DOHH2 (cell line): ENCODE measurements around the gene SSU72.

Source experiments
- H3F3A ChIP-seq: fragments of 200-600 bp; sonication (generic), shearing (Covaris generic); 2 replicates; pipeline ENCODE4 v1.6.0; 2016; ENCODE audit warnings: antibody characterized with exemption, mild to moderate bottlenecking; ENCODE audit not compliant: control insufficient read depth, insufficient read depth
- H3K27ac ChIP-seq: fragments of 200-600 bp; sonication (generic); 2 replicates; pipeline ENCODE4 v1.5.1; 2014; ENCODE audit warnings: low read depth, mild to moderate bottlenecking, low read length, moderate library complexity
- H3K27me3 ChIP-seq: fragments of 200-600 bp; sonication (generic); 2 replicates; pipeline ENCODE4 v1.6.1; 2014; ENCODE audit warnings: mild to moderate bottlenecking, low read length, mixed read lengths; ENCODE audit not compliant: control insufficient read depth
- H3K36me3 ChIP-seq: fragments of 200-600 bp; sonication (generic); 2 replicates; pipeline ENCODE4 v1.6.1; 2014; ENCODE audit warnings: mild to moderate bottlenecking, low read length, moderate library complexity, mixed read lengths; ENCODE audit not compliant: control insufficient read depth
- H3K4me1 ChIP-seq: fragments of 200-600 bp; sonication (generic); 2 replicates; pipeline ENCODE4 v1.6.1; 2014; ENCODE audit warnings: mild to moderate bottlenecking, low read length, mixed read lengths; ENCODE audit not compliant: control insufficient read depth
- H3K4me2 ChIP-seq: fragments of 200-600 bp; sonication (generic); 2 replicates; pipeline ENCODE4 v1.6.0; 2014; ENCODE audit warnings: mild to moderate bottlenecking, low read length, moderate library complexity
- H3K4me3 ChIP-seq: fragments of 200-600 bp; sonication (generic); 2 replicates; pipeline ENCODE4 v1.5.1; 2014; ENCODE audit warnings: mild to moderate bottlenecking, low read length, mixed read lengths
- H3K79me2 ChIP-seq: fragments of 200-600 bp; sonication (generic); 2 replicates; pipeline ENCODE4 v1.6.1; 2014; ENCODE audit warnings: mild to moderate bottlenecking, low read length, mixed read lengths; ENCODE audit not compliant: control insufficient read depth
- H3K9me2 ChIP-seq: fragments of 200-600 bp; sonication (generic); replicated peaks from 2 replicates; pipeline ENCODE4 v1.6.1; 2014; ENCODE audit warnings: mild to moderate bottlenecking, low read length, mixed read lengths; ENCODE audit not compliant: control insufficient read depth
- H3K9me3 ChIP-seq: fragments of 200-600 bp; sonication (generic); 2 replicates; pipeline ENCODE4 v1.6.1; 2014; ENCODE audit warnings: antibody characterized with exemption, low read length, mixed read lengths; ENCODE audit not compliant: control insufficient read depth, insufficient read depth
- H4K20me1 ChIP-seq: fragments of 200-600 bp; sonication (generic); 2 replicates; pipeline ENCODE4 v1.6.0; 2014; ENCODE audit warnings: low read depth, mild to moderate bottlenecking, antibody characterized with exemption, low read length, moderate library complexity; ENCODE audit not compliant: control insufficient read depth, insufficient read depth
- EZH2phosphoT487 ChIP-seq: fragments of 200-600 bp; sonication (generic); IDR thresholded peaks from 2 replicates; pipeline ENCODE4 v1.6.1; 2017; ENCODE audit warnings: borderline replicate concordance, mild to moderate bottlenecking, antibody characterized with exemption, low read length, moderate library complexity, mixed read lengths
- TF ChIP-seq, protein P1 (sequence below): fragments of 200-600 bp; sonication (generic); IDR thresholded peaks from one replicate; pipeline ENCODE4 v1.5.1; 2014; ENCODE audit warnings: antibody characterized with exemption, mild to moderate bottlenecking, low read depth, low read length; ENCODE audit not compliant: poor library complexity, severe bottlenecking

SSU72 gene

GRCh38 chr1:1550591-1551432 lies 23.9 kb downstream of the SSU72 start:
- H4K20me1 ChIP-seq = no peaks in the 10 kb centered on the region; the same call in 1 of the 2 replicates
- H3K27ac ChIP-seq = no peak overlapping the region
- no peak overlapping the region for H3K4me2 ChIP-seq
- H3K27me3 ChIP-seq = no peaks in the 10 kb centered on the region
- no peak overlapping the region for H3K4me3 ChIP-seq
- no peak for TF ChIP-seq EZH2phosphoT487
- TF ChIP-seq, protein P1, sequence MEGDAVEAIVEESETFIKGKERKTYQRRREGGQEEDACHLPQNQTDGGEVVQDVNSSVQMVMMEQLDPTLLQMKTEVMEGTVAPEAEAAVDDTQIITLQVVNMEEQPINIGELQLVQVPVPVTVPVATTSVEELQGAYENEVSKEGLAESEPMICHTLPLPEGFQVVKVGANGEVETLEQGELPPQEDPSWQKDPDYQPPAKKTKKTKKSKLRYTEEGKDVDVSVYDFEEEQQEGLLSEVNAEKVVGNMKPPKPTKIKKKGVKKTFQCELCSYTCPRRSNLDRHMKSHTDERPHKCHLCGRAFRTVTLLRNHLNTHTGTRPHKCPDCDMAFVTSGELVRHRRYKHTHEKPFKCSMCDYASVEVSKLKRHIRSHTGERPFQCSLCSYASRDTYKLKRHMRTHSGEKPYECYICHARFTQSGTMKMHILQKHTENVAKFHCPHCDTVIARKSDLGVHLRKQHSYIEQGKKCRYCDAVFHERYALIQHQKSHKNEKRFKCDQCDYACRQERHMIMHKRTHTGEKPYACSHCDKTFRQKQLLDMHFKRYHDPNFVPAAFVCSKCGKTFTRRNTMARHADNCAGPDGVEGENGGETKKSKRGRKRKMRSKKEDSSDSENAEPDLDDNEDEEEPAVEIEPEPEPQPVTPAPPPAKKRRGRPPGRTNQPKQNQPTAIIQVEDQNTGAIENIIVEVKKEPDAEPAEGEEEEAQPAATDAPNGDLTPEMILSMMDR = peak; percentile 39
- H3K36me3 ChIP-seq = peaks cover 18% of the 10 kb centered on the region; the same call in 1 of the 2 replicates
- H3F3A ChIP-seq = no peaks in the 10 kb centered on the region
- H3K4me1 ChIP-seq = no peaks in the 10 kb centered on the region
- no peaks in the 10 kb centered on the region for H3K9me2 ChIP-seq
- H3K79me2 ChIP-seq = peaks cover 42% of the 10 kb centered on the region
- H3K9me3 ChIP-seq = no peaks in the 10 kb centered on the region

- Histone ChIP-seq H3K4me2 (no peak overlapping the region), H3K27ac (no peak overlapping the region), H3K9me2 (no peaks in the 10 kb centered on the region), H3K27me3 (no peaks in the 10 kb centered on the region), H3K4me1 (no peaks in the 10 kb centered on the region), H4K20me1 (no peaks in the 10 kb centered on the region; the same call in 1 of the 2 replicates), H3F3A (no peaks in the 10 kb centered on the region), H3K79me2 (peaks cover 37% of the 10 kb centered on the region), H3K4me3 (no peak overlapping the region), H3K36me3 (peaks cover 14% of the 10 kb centered on the region; the same call in 1 of the 2 replicates), H3K9me3 (no peaks in the 10 kb centered on the region)
- TF ChIP-seq, protein P1 = no peak
- no peak for TF ChIP-seq EZH2phosphoT487
Measured at GRCh38 chr1:1550087-1550486, 24.6 kb downstream of the SSU72 start.

DNA sequence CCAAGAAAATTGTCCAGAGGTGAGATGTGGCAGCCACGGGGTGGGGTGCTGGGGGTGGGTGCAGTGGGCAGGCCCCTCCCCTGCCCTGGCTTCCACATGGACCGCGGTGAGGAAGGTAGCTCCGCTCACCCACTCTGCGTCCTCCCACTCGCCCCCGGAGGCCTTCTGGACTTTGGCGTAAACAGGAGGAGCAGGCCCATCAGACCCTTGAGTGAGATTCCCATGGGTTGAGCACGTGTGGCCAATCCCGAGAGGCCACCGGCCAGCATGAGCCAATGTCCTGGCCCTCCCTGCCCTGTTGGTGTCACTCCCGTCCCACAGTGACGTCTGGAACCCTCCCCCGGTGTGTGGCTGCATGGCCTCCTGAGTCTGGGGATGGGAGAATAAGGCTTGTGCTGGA lies 26.1 kb downstream of the SSU72 start:
- Histone ChIP-seq H3K79me2 (peaks cover 26% of the 10 kb centered on the region), H3K4me3 (no peak overlapping the region), H3K27ac (no peak overlapping the region), H3K9me2 (no peaks in the 10 kb centered on the region), H3F3A (no peaks in the 10 kb centered on the region), H3K4me2 (no peak overlapping the region), H3K4me1 (no peaks in the 10 kb centered on the region), H3K27me3 (no peaks in the 10 kb centered on the region), H4K20me1 (no peaks in the 10 kb centered on the region; the same call in 1 of the 2 replicates), H3K36me3 (peaks cover 16% of the 10 kb centered on the region), H3K9me3 (no peaks in the 10 kb centered on the region)
- TF ChIP-seq EZH2phosphoT487 = no peak
- TF ChIP-seq, protein P1 = no peak
